Colon (tissue), 2 donors: Measurements from ENCODE around the gene PAOX.

Source experiments
- FAIRE-seq: peaks from 2 replicates; lab custom pipeline; 2012; peaks lifted over from hg19 to GRCh38; lab: Jason Lieb, UNC
- donor health status: control.
- donor health status: control.

The PAOX gene

DNA sequence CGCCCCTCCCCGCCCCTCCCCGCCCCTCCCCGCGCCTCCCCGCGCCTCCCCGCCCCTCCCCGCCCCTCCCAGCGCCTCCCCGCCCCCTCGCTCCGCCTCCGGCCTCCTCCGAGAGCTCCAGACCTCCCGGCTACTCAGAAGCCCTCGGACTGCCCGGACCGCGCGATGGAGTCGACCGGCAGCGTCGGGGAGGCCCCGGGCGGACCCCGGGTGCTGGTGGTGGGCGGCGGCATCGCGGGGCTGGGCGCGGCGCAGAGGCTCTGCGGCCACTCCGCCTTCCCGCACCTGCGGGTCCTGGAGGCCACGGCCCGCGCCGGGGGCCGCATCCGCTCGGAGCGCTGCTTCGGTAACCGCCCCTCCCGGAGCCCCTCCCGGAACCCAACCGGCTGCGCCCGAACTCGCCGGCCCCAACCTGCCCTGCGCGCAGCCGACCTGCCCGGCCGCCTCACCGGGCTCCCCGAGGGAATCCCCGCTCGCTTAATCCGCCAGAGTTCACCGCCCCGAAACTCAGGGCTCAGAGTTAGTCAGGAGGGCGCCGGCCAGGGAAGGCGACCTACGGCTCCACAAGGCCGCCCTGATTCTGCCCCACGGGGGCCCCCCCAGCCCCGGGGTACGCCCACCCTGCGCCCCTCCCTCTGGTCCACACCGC lies at the start of gene PAOX:
PAOX (plus strand) TSS at position 111 of the 649 bp plus-strand sequence; CDS start at position 166, 55 bp downstream.
- no peak for FAIRE-seq

DNA sequence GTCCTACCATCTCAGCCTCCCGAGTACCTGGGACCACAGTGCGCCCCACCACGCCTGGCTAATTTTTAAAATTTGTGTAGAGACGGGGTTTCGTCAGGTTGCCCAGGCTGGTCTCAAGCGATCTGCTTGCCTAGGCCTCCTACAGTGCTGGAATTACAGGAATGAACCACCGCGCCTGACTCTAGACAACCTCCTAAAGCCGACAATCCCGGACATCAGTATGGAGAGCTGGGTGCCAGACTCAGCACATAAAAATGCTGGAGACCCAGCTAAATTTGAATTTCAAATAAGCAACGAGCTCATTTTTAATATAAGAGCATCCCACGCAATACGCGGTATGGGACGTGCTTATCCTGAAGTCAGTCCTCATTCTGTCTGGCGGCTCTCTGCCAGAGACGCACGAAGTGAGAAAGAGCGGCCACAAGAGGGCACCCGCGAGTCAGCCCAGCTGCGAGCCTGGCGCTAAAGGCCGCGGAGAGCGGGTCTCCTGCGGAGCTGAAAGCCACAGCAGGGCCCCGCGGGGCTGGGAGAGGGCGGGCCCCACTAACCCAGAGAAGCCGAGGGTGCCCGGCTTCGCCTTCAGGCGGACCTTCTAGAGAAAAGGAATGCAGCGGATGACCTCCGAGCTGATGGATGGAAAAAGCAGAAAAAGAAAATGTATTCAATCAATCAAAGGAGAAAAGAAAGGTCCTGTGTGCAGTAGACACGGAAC lies 49.4 kb upstream of the PAOX start:
- FAIRE-seq = no peak

DNA sequence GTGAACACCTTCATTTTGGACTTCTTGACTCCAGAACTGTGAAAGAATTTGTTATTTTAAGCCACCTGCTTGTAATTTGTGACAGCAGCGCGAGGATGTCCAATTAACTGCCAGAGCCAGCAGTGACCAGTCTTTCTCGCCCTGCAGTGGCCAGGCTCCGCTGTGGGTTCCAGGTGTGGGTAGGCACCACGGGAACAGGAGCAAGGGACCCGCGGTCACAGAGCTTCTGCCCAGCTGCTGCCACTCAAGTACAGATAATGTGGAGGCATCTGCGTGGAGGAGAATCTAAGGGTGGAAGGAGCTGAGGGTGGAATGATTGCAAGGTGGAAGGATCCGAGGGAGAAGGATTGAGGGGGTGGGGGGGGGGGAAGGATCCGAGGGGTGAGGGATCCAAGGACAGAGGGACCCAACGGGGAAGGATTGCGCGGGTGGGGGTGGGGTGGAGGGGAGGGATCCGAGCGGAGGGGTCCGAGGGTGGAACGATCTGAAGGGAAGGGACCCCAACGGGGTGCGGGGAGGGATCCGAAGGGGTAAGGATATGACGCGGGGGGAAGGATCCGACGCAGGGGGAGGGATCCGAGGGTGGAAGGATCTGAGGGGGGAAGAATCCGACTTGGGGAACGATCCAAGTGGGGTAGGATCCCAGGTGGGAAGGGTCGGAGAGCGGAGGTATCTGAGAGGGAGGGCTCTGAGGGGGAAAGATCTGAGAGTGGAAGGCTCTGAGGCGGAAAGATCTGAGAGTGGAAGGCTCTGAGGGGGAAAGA lies 45.9 kb upstream of the PAOX start:
- no peak for FAIRE-seq

DNA sequence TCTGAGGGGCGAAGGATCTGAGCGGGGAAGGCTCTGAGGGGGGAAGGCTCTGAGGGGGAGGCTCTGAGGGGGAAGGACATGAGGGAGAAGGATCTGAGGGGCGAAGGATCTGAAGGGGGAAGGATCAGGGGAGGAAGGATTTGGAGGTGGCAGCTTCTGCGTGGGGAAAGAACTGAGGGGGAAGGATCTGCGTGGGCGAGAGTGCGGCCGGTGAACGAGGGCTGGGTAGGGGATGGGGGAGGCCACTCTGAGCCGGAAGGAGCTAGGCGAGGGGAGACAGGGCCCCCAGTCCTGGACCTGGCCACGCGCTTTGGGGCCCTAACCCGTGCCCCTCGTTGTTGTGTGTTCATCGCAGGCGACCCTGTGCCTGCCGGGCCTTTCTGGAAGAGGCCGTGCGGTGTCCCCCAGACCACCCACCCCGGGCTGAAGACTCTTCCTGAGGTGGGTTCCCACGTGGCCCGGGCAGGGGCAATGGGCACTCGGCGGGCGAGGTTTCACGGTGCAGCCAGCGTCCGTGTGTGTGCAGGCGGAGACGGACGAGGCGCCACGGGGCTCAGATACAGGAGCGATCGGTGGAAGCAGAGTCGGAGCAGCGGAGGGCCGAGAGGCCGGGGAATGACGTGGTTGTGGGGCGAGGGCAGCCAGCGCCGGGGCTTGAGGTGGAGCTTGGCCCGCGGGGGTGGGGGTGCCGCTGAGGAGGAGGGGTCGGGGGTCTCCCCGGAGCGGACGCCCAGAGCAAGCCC lies 44.4 kb upstream of the PAOX start:
- no peak for FAIRE-seq

DNA sequence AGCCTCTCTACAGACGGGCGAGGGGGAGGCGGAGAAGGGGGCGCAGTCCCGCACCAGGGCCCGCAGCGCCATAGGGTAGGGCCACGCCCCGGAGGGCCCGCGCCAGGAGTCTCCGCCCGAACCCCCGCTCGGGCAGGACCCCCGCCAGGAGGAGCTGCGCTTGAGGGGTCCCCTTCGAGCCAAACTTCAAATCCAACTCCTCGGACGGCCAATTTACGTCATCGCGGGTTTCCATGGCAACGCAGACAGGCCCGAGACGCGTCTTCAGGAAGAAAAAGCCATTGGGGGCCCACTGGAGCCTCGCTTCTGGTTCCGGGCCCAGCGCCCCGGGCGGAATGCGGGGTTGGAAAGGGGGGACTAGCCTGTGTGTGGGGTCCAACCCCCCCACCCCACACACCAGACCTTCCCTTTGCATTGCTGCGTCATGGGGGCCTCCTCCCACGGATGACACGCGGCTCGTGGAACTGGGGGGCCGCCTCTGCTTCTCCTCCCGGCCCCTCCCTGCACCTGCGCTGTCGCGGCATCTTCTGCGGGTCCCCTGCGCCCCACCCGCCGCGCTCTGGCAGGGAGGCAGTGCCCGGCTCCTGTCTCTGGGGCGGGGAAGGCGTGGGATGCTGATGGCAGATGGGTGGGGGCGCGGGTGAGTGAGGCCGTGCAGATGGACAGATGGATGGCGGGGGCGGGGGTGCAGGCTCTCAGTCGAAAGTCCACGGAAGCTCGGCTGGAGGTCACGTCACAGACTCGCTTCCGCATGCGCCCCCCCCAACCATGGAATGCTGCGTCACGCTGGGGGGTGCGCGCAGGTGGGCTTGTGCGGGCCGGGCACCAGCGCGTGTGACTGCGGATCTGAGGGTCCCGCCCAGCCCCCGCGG lies 43.6 kb upstream of the PAOX start:
- no peak for FAIRE-seq

DNA sequence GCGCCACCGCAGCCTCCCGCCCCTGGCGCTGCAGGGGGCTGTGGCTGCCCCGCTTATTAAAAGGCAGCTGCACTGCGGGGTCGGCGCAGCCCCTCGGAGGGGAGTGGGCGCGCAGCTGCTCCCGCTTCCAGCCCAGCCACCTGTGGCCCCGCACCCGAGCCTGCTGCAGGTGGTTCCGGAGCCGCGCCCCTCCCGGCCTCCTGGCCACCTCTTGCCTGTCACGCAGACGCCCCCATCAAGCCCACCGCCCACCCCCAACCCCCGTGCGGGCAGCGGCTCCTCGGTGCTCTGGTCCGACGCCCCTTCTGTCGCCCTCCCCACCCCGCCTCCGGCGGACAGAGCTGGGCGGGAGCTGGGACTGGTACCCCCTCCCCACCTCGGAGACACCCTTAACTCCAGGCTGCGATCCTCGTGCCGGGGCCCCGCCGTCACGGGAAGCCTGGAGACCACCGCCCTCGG lies 42.9 kb upstream of the PAOX start:
- FAIRE-seq = no peak

DNA sequence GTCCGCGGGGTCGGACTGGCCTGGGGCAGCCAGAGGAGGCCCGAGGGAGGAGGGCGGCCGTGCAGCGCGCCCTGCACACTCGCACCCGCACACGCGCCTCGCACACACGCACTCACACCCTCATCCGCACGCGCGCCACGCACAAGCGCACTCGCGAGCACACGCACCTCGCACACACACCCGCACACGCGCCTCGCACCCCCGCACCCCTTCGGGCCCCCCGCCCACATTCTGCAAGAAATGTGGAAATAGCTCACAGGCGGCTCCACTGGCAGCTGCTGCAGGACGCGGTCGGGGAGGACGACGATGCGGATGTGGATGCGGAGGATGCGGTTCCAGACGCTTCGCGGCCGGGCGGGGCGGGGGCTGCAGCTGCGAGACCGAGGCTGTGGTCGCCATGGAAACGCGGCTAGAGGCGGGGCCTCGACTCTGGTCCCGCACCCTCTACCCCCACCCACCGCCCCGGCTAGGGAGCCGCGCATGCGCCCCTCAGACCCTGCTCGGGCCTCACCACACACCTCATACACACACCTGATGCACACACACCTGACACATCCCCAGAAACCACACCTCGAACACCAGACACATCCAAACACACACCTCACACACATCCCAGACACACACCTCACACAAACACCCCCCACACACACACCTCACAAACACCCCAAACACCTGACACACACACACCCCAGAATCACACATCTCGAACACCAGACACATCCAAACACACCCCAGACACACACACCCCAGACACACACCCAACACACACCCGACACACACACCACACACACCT lies 42.3 kb upstream of the PAOX start, which contains the start of gene CALY:
CALY (minus strand) TSS at position 320 of the 793 bp plus-strand sequence. CDS start 7,907 bp downstream, outside the sequence.
- no peak for FAIRE-seq

DNA sequence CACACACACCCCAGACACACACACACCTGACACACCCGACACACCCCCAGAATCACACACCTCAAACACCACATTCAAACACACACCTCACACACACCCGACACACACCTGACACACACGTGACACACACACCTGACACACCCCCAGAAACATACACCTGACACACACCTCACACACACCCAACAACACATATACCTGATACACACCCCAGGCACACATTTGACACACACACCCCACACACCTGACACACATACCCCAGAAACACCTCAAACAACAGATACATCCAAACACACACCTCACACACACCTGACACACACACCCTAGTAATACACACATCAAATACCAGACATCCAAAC lies 41.7 kb upstream of the PAOX start:
- FAIRE-seq = no peak

DNA sequence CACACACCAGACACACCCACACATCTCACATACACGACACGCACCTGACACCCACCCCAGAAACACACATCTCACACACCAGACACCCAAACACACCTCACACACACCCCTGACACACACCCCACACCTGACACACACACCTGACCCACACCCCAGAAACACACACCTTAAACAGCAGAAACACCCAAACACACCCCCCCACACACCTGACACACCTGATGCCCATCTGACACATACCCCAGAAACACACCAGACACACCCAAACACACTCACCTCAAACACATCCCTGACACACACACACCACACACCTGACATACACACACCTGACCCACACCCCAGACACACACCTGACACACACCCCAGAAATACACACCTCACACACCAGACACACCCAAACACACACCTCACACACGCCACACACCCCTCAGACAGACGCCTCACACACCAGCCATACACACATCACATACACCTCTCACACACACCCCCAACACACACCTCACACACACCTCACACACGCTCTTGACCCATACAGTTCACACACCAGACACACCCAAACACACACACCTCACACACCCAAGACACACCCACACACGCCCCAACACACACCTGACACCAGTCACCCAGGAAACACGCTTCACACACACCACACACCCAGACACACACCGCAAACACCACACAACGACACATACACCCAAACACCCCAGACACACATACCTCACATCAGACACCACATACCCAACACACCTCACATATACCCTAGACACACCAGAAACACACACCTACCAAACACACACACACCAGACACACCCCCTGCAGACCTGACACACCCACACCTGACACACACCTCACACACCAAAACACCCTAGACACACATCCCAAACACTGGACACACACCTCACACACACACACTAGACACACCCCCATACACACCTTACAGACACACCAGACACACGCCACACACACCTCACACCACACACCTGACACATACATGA lies 40.7 kb upstream of the PAOX start:
- FAIRE-seq = no peak

DNA sequence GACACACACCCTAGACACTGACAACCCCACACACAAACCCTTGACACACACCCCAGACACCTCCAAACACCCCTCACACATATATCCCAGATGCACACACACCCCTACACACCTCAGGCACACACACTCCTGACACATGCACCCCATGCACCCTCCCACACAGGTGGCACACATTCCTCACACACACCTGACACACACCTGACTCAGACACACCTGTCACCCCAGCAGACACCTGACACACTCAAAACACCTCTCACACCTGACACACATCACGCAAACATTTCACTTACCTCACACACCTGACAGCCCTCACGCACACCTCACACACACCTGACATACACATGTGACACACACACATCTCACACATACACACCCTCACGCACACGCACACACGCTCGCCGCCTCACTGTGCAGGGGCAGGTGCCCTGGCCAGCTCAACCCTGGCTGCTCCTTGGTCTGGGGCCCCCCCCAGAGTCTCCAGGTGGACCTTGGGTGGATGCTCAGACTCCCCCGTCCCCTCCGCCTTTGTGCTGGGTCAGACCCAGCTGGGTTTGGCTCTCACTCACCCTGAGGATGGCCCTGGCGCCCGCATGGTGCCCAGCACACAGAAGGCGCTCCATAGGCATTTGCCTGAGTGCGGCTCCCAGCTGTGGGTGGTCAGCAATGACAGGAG lies 39.2 kb upstream of the PAOX start:
- no peak for FAIRE-seq

DNA sequence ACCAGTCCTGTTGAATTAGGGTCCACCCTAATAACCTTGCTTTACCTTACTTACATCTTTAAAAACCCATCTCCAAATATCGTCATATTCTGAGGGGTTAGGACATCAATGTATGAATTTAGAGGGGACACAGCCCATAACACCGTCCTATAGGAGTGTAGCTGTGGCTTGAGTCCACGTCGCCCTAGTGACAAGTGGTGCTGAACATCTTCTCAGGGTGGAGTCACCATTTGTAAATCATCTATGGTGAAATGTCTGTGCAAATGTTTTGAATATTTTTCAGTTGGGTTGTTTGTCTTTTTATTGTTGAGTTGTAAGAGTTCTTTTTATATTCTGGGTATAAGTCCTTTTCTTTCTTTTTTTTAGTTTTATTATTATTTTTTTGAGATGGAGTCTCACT lies 37.1 kb upstream of the PAOX start:
- no peak for FAIRE-seq

DNA sequence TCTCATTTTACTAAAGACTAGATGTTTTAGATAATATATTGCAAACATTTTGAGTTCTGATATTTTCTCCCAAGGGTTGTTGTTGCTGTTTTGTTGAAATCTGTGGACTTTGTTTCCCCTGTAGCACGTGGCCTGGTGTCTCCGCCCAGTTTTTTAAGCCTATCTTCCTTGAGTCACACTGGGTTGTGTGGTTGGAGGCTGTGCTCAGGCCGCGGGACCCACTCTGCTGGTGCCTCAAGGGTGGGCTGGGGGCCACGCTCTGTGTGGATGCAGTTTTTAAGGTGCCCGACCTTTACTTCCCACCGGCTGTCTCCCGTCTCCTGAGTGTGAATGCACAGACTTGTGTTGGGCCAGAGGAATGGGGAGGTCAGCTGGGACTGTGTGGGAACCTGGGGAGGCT lies 36.1 kb upstream of the PAOX start:
- FAIRE-seq = no peak

DNA sequence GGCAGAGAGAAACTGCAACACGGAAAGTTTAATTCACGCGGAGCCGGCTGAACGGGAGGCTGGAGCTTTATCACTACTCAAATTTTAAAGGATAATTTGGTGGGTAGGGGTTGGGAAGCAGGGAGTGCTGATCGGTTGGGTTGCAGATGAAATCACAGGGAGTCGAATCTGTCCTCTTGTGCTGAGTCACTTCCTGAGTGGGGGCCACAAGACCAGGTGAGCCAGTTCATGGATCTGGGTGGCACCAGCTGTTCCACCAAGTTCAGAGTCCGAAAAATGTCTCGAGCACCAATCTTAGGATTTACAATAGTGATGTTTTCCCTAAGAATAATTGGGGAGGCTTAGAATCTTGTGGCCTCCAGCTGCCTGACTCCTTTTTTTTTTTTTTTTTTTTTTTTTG lies 35.5 kb upstream of the PAOX start:
- FAIRE-seq = no peak

DNA sequence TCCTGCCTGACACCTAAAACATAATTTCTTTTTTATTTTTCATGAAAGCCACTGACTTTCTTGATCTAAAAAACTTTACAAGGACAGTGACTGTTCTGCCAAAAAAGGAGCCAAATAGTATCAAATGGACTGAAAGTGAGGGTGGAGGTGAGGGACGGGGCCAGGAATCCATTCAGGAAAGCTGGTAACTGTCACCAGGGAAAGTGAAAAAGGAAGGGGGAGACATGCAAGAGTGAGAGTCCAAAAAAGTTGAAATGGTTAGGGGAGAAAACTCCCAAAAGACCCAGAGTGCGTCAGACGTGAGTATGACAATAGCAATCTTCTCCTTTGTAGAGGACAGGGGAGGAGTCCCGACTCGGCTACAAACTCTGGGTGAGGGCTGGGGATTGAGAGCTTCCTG lies 34.8 kb upstream of the PAOX start:
- no peak for FAIRE-seq

DNA sequence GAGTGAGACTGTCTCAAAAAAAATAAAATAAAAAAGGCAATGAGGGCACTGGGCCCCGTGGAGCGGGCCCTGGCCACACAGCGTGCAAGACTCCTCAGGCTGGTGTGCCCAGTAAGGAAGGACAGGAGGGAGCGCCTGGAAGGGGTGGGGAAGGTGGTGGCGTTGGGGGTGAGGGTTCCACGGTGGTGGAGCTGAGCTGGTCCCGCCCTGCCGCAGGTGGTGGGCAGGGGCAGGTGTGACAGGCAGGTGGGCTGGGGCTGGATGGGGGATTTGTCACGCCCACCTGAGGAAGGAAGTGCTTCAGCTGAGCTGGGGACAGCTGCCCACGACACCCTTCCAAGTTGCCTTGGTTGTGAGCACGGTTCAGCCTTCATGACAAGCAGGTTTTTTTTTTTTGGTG lies 32.6 kb upstream of the PAOX start:
- no peak for FAIRE-seq

DNA sequence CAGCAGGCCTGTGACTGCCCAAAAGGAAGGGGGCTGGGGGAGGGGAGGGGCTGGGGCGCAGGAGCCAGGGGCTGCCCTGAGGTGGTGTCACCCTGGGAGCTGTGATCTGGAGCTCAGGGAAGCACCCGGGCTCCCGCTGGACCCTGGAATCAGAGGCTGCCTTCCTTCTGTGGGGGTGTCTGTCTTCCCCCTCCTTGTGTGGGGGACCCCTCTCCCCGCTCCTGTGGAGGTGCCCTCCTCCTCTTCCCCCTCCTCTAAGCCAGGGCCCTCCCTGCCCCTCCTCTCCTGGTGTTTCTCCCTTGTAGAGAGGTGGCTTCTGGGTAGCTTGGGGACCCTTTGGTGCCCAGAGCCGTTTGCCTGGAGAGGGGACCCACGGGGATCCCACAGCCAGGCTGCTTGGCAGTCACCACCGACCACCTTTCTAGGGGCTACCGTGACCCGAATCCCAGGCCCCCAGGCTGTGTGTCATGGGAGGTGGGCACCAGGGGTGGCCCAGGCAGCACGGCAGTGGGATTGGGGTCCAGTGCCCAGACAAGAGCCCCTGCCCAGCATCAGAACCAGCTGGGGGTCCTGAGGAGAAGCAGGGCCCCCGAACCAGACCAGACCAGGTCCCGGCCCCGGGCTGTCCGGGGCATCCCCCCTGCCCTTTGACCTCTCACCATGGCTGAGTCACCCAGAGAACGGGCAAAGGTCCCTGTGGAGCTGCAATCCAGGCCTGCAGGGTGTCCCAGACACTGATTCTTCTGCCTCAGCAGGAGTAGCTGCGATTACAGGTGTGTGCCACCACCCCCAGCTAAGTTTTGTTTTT lies 31.1 kb upstream of the PAOX start:
- no peak for FAIRE-seq

DNA sequence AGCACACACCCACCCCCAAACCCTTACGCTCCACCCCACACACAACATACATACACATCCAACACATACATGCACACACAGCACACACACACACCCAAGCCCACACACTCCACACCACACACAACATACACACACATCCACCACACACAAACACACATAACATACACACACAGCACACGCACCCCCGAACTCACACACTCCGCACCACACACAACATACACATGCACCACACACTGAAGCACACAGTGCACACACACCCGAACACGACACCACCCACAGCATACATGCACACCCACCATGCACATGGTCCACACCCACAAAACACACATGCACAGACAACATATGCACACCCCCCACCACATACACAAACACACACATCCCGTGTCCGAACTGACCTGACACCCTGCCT lies 29.9 kb upstream of the PAOX start:
- FAIRE-seq = no peak

DNA sequence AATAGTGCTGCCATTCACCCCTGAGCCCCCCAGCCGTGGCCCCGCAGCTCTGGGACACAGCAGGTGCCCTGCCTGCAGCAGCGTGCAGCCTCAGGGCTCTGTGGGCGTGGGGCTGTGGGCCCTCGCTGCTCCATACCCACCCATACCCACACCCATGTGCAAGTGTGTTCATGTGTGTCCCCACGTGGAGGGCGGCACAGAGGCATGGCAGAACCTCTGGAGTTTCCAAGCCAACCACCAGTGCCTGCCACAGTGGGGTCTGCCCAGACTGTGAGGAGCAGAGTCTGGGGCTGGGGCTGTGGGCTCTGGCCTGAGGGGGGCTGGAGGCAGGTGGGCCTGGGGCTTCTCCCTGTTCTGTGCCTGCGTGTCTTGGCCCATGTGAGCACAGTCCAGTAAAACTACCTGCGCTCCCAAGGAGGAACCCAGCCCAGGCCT lies 29.5 kb upstream of the PAOX start:
- FAIRE-seq = no peak
